ENCODE data around the gene TRIM49B. TPM values are rescaled to one million over a fixed set of nuclear protein-coding genes. Genes with fewer than 3 reads are reported as not detected.
"Not testable (repeated sequence)": the region's sequence is repeated elsewhere in the genome, so short reads cannot be mapped to it uniquely, and the experiment has no call there.

Gene TRIM49B
- polyA plus RNA-seq, result not detected

- 26 to 29% methylated on average over 2 of the region's 2 CpGs for WGBS, 2 donors
- not testable (repeated sequence) for H3K4me3 ChIP-seq (ENCODE audit: low read depth in 1 of 2, low read length in 2 of 2); H3K4me1 ChIP-seq (ENCODE audit: control insufficient read depth in 2 of 2, insufficient read depth in 2 of 2, low read length in 1 of 2); H3K36me3 ChIP-seq (ENCODE audit: control insufficient read depth in 2 of 2, insufficient read depth in 2 of 2, low read length in 1 of 2); H3K9me3 ChIP-seq (ENCODE audit: control insufficient read depth in 2 of 2, insufficient read depth in 1 of 2, low read depth in 1 of 2, low read length in 1 of 2); H3K27ac ChIP-seq (ENCODE audit: low read depth in 2 of 2, low read length in 1 of 2); H3K27me3 ChIP-seq (ENCODE audit: control insufficient read depth in 1 of 2, insufficient read depth in 2 of 2, low read length in 2 of 2)
Observed at GRCh38 chr11:49028523-49028922, at the start of gene TRIM49B. Gene TRIM49B, plus strand, starts transcription at chr11:49028823. Its CDS starts 2,777 bp downstream, at chr11:49031600.

GRCh38 chr11:48983785-48984184 is 44.8 kb upstream of the TRIM49B start, which contains the start of gene TRIM51G:
Gene TRIM51G, minus strand, starts transcription at chr11:48983885. Its CDS starts 2,190 bp downstream, at chr11:48981695.
- H3K4me3 ChIP-seq (ENCODE audit: low read depth in 1 of 2, low read length in 2 of 2); H3K4me1 ChIP-seq (ENCODE audit: control insufficient read depth in 2 of 2, insufficient read depth in 2 of 2, low read length in 1 of 2); H3K9me3 ChIP-seq (ENCODE audit: control insufficient read depth in 2 of 2, insufficient read depth in 1 of 2, low read depth in 1 of 2, low read length in 1 of 2); H3K36me3 ChIP-seq (ENCODE audit: control insufficient read depth in 2 of 2, insufficient read depth in 2 of 2, low read length in 1 of 2); H3K27ac ChIP-seq (ENCODE audit: low read depth in 2 of 2, low read length in 1 of 2); H3K27me3 ChIP-seq (ENCODE audit: control insufficient read depth in 1 of 2, insufficient read depth in 2 of 2, low read length in 2 of 2): not testable (repeated sequence)

- not testable (repeated sequence) for H3K4me3 ChIP-seq (ENCODE audit: low read depth in 1 of 2, low read length in 2 of 2); H3K4me1 ChIP-seq (ENCODE audit: control insufficient read depth in 2 of 2, insufficient read depth in 2 of 2, low read length in 1 of 2); H3K27ac ChIP-seq (ENCODE audit: low read depth in 2 of 2, low read length in 1 of 2); H3K27me3 ChIP-seq (ENCODE audit: control insufficient read depth in 1 of 2, insufficient read depth in 2 of 2, low read length in 2 of 2); H3K36me3 ChIP-seq (ENCODE audit: control insufficient read depth in 2 of 2, insufficient read depth in 2 of 2, low read length in 1 of 2); H3K9me3 ChIP-seq (ENCODE audit: control insufficient read depth in 2 of 2, insufficient read depth in 1 of 2, low read depth in 1 of 2, low read length in 1 of 2)
- WGBS, 2 donors, result 53 to 62% methylated on average over 16 to 27 of the region's 28 CpGs
Observed at GRCh38 chr11:49048229-49048628, 19.6 kb downstream of the TRIM49B start.

- H3K27ac ChIP-seq (ENCODE audit: low read depth in 2 of 2, low read length in 1 of 2); H3K4me1 ChIP-seq (ENCODE audit: control insufficient read depth in 2 of 2, insufficient read depth in 2 of 2, low read length in 1 of 2); H3K9me3 ChIP-seq (ENCODE audit: control insufficient read depth in 2 of 2, insufficient read depth in 1 of 2, low read depth in 1 of 2, low read length in 1 of 2); H3K27me3 ChIP-seq (ENCODE audit: control insufficient read depth in 1 of 2, insufficient read depth in 2 of 2, low read length in 2 of 2); H3K36me3 ChIP-seq (ENCODE audit: control insufficient read depth in 2 of 2, insufficient read depth in 2 of 2, low read length in 1 of 2); H3K4me3 ChIP-seq (ENCODE audit: low read depth in 1 of 2, low read length in 2 of 2): not testable (repeated sequence)
- 66 to 72% methylated on average over 33 to 38 of the region's 38 CpGs for WGBS, 2 donors
Observed at GRCh38 chr11:49049821-49050220, 21.2 kb downstream of the TRIM49B start.

GRCh38 chr11:49059012-49059411 is 30.4 kb downstream of the TRIM49B start, which contains the start of gene TRIM64C:
Gene TRIM64C, minus strand, starts transcription at chr11:49059112. Its CDS starts 0 bp downstream, at chr11:49059112.
- not testable (repeated sequence) for H3K36me3 ChIP-seq (ENCODE audit: control insufficient read depth in 2 of 2, insufficient read depth in 2 of 2, low read length in 1 of 2); H3K27me3 ChIP-seq (ENCODE audit: control insufficient read depth in 1 of 2, insufficient read depth in 2 of 2, low read length in 2 of 2); H3K4me3 ChIP-seq (ENCODE audit: low read depth in 1 of 2, low read length in 2 of 2); H3K9me3 ChIP-seq (ENCODE audit: control insufficient read depth in 2 of 2, insufficient read depth in 1 of 2, low read depth in 1 of 2, low read length in 1 of 2); H3K4me1 ChIP-seq (ENCODE audit: control insufficient read depth in 2 of 2, insufficient read depth in 2 of 2, low read length in 1 of 2); H3K27ac ChIP-seq (ENCODE audit: low read depth in 2 of 2, low read length in 1 of 2)
- 79 to 81% methylated on average over 5 of the region's 5 CpGs for WGBS, 2 donors

- not testable (repeated sequence) for H3K27me3 ChIP-seq (ENCODE audit: control insufficient read depth in 1 of 2, insufficient read depth in 2 of 2, low read length in 2 of 2); H3K9me3 ChIP-seq (ENCODE audit: control insufficient read depth in 2 of 2, insufficient read depth in 1 of 2, low read depth in 1 of 2, low read length in 1 of 2); H3K27ac ChIP-seq (ENCODE audit: low read depth in 2 of 2, low read length in 1 of 2); H3K36me3 ChIP-seq (ENCODE audit: control insufficient read depth in 2 of 2, insufficient read depth in 2 of 2, low read length in 1 of 2); H3K4me1 ChIP-seq (ENCODE audit: control insufficient read depth in 2 of 2, insufficient read depth in 2 of 2, low read length in 1 of 2); H3K4me3 ChIP-seq (ENCODE audit: low read depth in 1 of 2, low read length in 2 of 2)
- 53 to 61% methylated on average over 5 of the region's 5 CpGs for whole genome bisulfite sequencing, 2 donors
Observed at GRCh38 chr11:49069897-49070296, 41.3 kb downstream of the TRIM49B start.

Other genes with a start within 250 kb of the TRIM49B start
- not detected for gene TRIM51G, start 44.9 kb upstream of the TRIM49B start, polyA plus RNA-seq
- not detected for gene TRIM64C, start 30.3 kb downstream of the TRIM49B start, polyA plus RNA-seq
- under 1 TPM; 0.65 to 0.86 TPM for gene FOLH1, start 179.8 kb downstream of the TRIM49B start, polyA plus RNA-seq